Measurements from ENCODE around the gene C12orf57.

C12orf57 gene

GRCh38 chr12:6965026-6965661 lies 21.3 kb downstream of the C12orf57 start:
- in situ Hi-C loops (cut with MboI; ENCODE audit: low sequenced_read_pairs, unreplicated experiment): no loop called here
- DNase-seq (ENCODE audit: low spot score): peak; percentile 86
- peak; percentile 94 for TF ChIP-seq CTCF (IDR thresholded peaks at IDR 0.05; ENCODE audit: borderline replicate concordance, control extremely low read depth, extremely low read depth, insufficient read depth, missing control alignments)

GRCh38 chr12:6965714-6966113 lies 21.9 kb downstream of the C12orf57 start:
- no peak for TF ChIP-seq CTCF (IDR thresholded peaks at IDR 0.05; ENCODE audit: borderline replicate concordance, control extremely low read depth, extremely low read depth, insufficient read depth, missing control alignments)
- DNase-seq (ENCODE audit: low spot score): no peak
- in situ Hi-C loops (cut with MboI; ENCODE audit: low sequenced_read_pairs, unreplicated experiment): no loop called here

- TF ChIP-seq CTCF (IDR thresholded peaks at IDR 0.05; ENCODE audit: borderline replicate concordance, control extremely low read depth, extremely low read depth, insufficient read depth, missing control alignments): no peak
- in situ Hi-C loops (cut with MboI; ENCODE audit: low sequenced_read_pairs, unreplicated experiment): no loop called here
- DNase-seq (ENCODE audit: low spot score): no peak
Measured at GRCh38 chr12:6966351-6966750, 22.5 kb downstream of the C12orf57 start.

- DNase-seq (ENCODE audit: low spot score): no peak
- no peak for TF ChIP-seq CTCF (IDR thresholded peaks at IDR 0.05; ENCODE audit: borderline replicate concordance, control extremely low read depth, extremely low read depth, insufficient read depth, missing control alignments)
- in situ Hi-C loops (cut with MboI; ENCODE audit: low sequenced_read_pairs, unreplicated experiment): no loop called here
Measured at GRCh38 chr12:6967651-6968100, 23.9 kb downstream of the C12orf57 start.

GRCh38 chr12:6968426-6968825 lies 24.6 kb downstream of the C12orf57 start:
- in situ Hi-C loops (cut with MboI; ENCODE audit: low sequenced_read_pairs, unreplicated experiment): no loop called here
- TF ChIP-seq CTCF (IDR thresholded peaks at IDR 0.05; ENCODE audit: borderline replicate concordance, control extremely low read depth, extremely low read depth, insufficient read depth, missing control alignments): no peak

GRCh38 chr12:6970096-6970527 lies 26.3 kb downstream of the C12orf57 start:
- DNase-seq (ENCODE audit: low spot score): no peak
- TF ChIP-seq CTCF (IDR thresholded peaks at IDR 0.05; ENCODE audit: borderline replicate concordance, control extremely low read depth, extremely low read depth, insufficient read depth, missing control alignments): no peak
- in situ Hi-C loops (cut with MboI; ENCODE audit: low sequenced_read_pairs, unreplicated experiment): no loop called here

More at GRCh38 chr12:6968426-6968825, 24.6 kb downstream of the C12orf57 start:
- no peak for DNase-seq (ENCODE audit: low spot score)
